Breast epithelium (tissue), 4 donors: ENCODE data around the gene RAB44. TPM values are rescaled to one million over a fixed set of nuclear protein-coding genes. Genes with fewer than 3 reads are reported as not detected.

ENCODE experiments used
- DNase-seq, 2 donors: peaks; one replicate each; pipeline ENCODE4 v3.0.0-alpha.2; 2019; ENCODE audit warnings: low spot score in 2 of 2
- H3K27ac ChIP-seq, 2 donors: fragments of 200-600 bp; sonication (generic) in 1 of 2; one replicate each; pipeline ENCODE4 v1.5.1; 2016 to 2019; ENCODE audit warnings: mild to moderate bottlenecking in 1 of 2
- H3K27me3 ChIP-seq, 2 donors: fragments of 200-600 bp; sonication (generic) in 1 of 2; one replicate each; pipeline versions ENCODE4 v1.5.1 to v1.6.0; 2017 to 2019; ENCODE audit warnings: control low read depth in 1 of 2, mild to moderate bottlenecking in 1 of 2
- H3K36me3 ChIP-seq: fragments of 200-600 bp; one replicate; pipeline ENCODE4 v1.5.1; 2019
- H3K4me1 ChIP-seq, 2 donors: fragments of 200-600 bp; sonication (generic); one replicate each; pipeline ENCODE4 v1.5.1; 2016 to 2019; ENCODE audit warnings: control low read depth in 1 of 2
- H3K4me3 ChIP-seq, 3 donors: fragments of 200-600 bp; sonication (generic); 1 replicate in 2 of 3; 2 replicates in 1 of 3; pipeline ENCODE4 v1.5.1; 2016 to 2019; ENCODE audit warnings: mild to moderate bottlenecking in 3 of 3, moderate library complexity in 2 of 3
- H3K9me3 ChIP-seq, 2 donors: fragments of 200-600 bp; sonication (generic) in 1 of 2; one replicate each; pipeline ENCODE4 v1.5.1; 2016 to 2019; ENCODE audit warnings: control low read depth in 1 of 2
- CTCF ChIP-seq, 3 donors: fragments of 450-650 bp; IDR thresholded peaks; one replicate each; pipeline ENCODE4 v1.5.1; 2016 to 2017; ENCODE audit warnings: antibody characterized with exemption in 3 of 3, mild to moderate bottlenecking in 3 of 3, moderate library complexity in 3 of 3
- POLR2A ChIP-seq: fragments of 450-650 bp; IDR thresholded peaks from one replicate; pipeline ENCODE4 v1.6.1; 2016; ENCODE audit warnings: antibody characterized with exemption, mild to moderate bottlenecking, moderate library complexity
- POLR2AphosphoS5 ChIP-seq, 3 donors: sonication (generic); formaldehyde crosslinking; IDR thresholded peaks; one replicate each; pipeline ENCODE4 v1.6.1; 2017; ENCODE audit warnings: antibody characterized with exemption in 3 of 3
- intact Hi-C: fragments of 100-400 bp; cut with DNase I; formaldehyde crosslinking; loops from one replicate; pipeline ENCODE4 v1.15.1; 2023; ENCODE audit warnings: low total_unique reads
- total RNA-seq, 3 donors: library from RNA; depleted of rRNA; stranded (reverse); fragments of >200 nt; gene quantifications; one replicate each; pipeline ENCODE4 v1.1.0, GENCODE V29; 2016

RAB44 gene
- total RNA-seq, 3 donors from 2014 or later = under 0.01 to 1.9 (median 0.29) TPM

- Histone ChIP-seq H3K36me3 (no peaks in the 10 kb centered on the region), H3K4me3 (no peak overlapping the region), H3K27me3 (no peaks in the 10 kb centered on the region), H3K4me1 (no peaks in the 10 kb centered on the region), H3K9me3 (no peaks in the 10 kb centered on the region), H3K27ac (no peak overlapping the region)
- no peak for DNase-seq
- TF ChIP-seq CTCF (IDR thresholded peaks at IDR 0.05) (no peak), POLR2AphosphoS5 (IDR thresholded peaks at IDR 0.05) (no peak), POLR2A (no peak)
- intact Hi-C loops = no loop called here
Observed at GRCh38 chr6:36692220-36692619, 5.4 kb upstream of the RAB44 start.

- H3K4me3 ChIP-seq = no peak overlapping the region
- H3K9me3 ChIP-seq = no peaks in the 10 kb centered on the region
- H3K4me1 ChIP-seq = no peaks in the 10 kb centered on the region
- intact Hi-C loops = no loop called here
- H3K27me3 ChIP-seq = no peaks in the 10 kb centered on the region
- no peaks in the 10 kb centered on the region for H3K36me3 ChIP-seq
- no peak overlapping the region for H3K27ac ChIP-seq
- TF ChIP-seq POLR2A (no peak), CTCF (IDR thresholded peaks at IDR 0.05) (no peak), POLR2AphosphoS5 (IDR thresholded peaks at IDR 0.05) (no peak)
- no peak for DNase-seq
Observed at GRCh38 chr6:36692861-36693702, 4.5 kb upstream of the RAB44 start.

GRCh38 chr6:36694616-36695015 lies 3.0 kb upstream of the RAB44 start:
- H3K4me1 ChIP-seq = no peaks in the 10 kb centered on the region
- no peak overlapping the region for H3K27ac ChIP-seq
- H3K4me3 ChIP-seq = no peak overlapping the region
- H3K27me3 ChIP-seq = no peaks in the 10 kb centered on the region
- DNase-seq = no peak
- no peaks in the 10 kb centered on the region for H3K9me3 ChIP-seq
- no peaks in the 10 kb centered on the region for H3K36me3 ChIP-seq
- intact Hi-C loops = no loop called here
- TF ChIP-seq CTCF (IDR thresholded peaks at IDR 0.05) = no peak
- no peak for TF ChIP-seq POLR2AphosphoS5 (IDR thresholded peaks at IDR 0.05)
- no peak for TF ChIP-seq POLR2A

- intact Hi-C loops = no loop called here
- H3K27ac ChIP-seq = no peak overlapping the region
- no peaks in the 10 kb centered on the region for H3K4me1 ChIP-seq
- DNase-seq = no peak
- H3K36me3 ChIP-seq = no peaks in the 10 kb centered on the region
- H3K9me3 ChIP-seq = no peaks in the 10 kb centered on the region
- no peak overlapping the region for H3K4me3 ChIP-seq
- no peaks in the 10 kb centered on the region for H3K27me3 ChIP-seq
- TF ChIP-seq POLR2AphosphoS5 (IDR thresholded peaks at IDR 0.05) = no peak
- TF ChIP-seq POLR2A = no peak
- no peak for TF ChIP-seq CTCF (IDR thresholded peaks at IDR 0.05)
Observed at GRCh38 chr6:36695414-36695813, 2.2 kb upstream of the RAB44 start.

- Histone ChIP-seq H3K9me3 (no peaks in the 10 kb centered on the region), H3K27me3 (no peaks in the 10 kb centered on the region), H3K36me3 (no peaks in the 10 kb centered on the region), H3K4me3 (no peak overlapping the region), H3K27ac (no peak overlapping the region), H3K4me1 (no peaks in the 10 kb centered on the region)
- TF ChIP-seq POLR2A = no peak
- TF ChIP-seq CTCF (IDR thresholded peaks at IDR 0.05) = no peak
- TF ChIP-seq POLR2AphosphoS5 (IDR thresholded peaks at IDR 0.05) = no peak
- intact Hi-C loops = no loop called here
- DNase-seq = no peak
Observed at GRCh38 chr6:36698196-36698595, 570 bp downstream of the RAB44 start.
